ENCODE measurements around the gene NEU1.
"Not testable (repeated sequence)": the region's sequence is repeated elsewhere in the genome, so short reads cannot be mapped to it uniquely, and the experiment has no call there.

Gene NEU1

GRCh38 chr6:31817133-31817928 lies 45.3 kb downstream of the NEU1 start:
- Histone ChIP-seq H3K4me3 (replicated peaks; ENCODE audit: insufficient read depth, low read length) (peak overlapping the region; percentile 32; the same call in 1 of the 2 replicates), H3K27ac (replicated peaks) (peak overlapping the region; percentile 85)
- not testable (repeated sequence) for H3K27me3 ChIP-seq (ENCODE audit: insufficient read depth, poor library complexity, severe bottlenecking); DNase-seq (ENCODE audit: low read depth in 1 of 2, low spot score in 1 of 2)

- no peak within 1 kb of the TSS for H3K4me3 ChIP-seq (replicated peaks; ENCODE audit: insufficient read depth, low read length)
- DNase-seq (ENCODE audit: low read depth in 1 of 2, low spot score in 1 of 2) = no peak
- TF ChIP-seq POLR2AphosphoS5 (IDR thresholded peaks at IDR 0.05; ENCODE audit: low read depth) (no peak), GABPA (IDR thresholded peaks at IDR 0.05; ENCODE audit: low read depth) (no peak), REST (IDR thresholded peaks at IDR 0.05; ENCODE audit: insufficient replicate concordance, low read depth) (no peak), CTCF (IDR thresholded peaks at IDR 0.05; ENCODE audit: insufficient read depth, low read length) (no peak), SPI1 (IDR thresholded peaks at IDR 0.05; ENCODE audit: borderline replicate concordance, low read depth) (no peak)
- no peaks in the 10 kb centered on the region for H3K27me3 ChIP-seq (ENCODE audit: insufficient read depth, poor library complexity, severe bottlenecking)
- no peak within 1 kb of the TSS for H3K27ac ChIP-seq (replicated peaks)
Observed at GRCh38 chr6:31815025-31815838, 47.4 kb downstream of the NEU1 start, which contains the start of the genes HSPA1A and HSPA1L. Gene HSPA1A, plus strand, starts transcription at chr6:31815543. Its CDS starts 214 bp downstream, at chr6:31815757. Gene HSPA1L, minus strand, starts transcription at chr6:31815283. Its CDS starts 3,311 bp downstream, at chr6:31811972.

GRCh38 chr6:31814677-31815024 lies 48.0 kb downstream of the NEU1 start:
- H3K4me3 ChIP-seq (replicated peaks; ENCODE audit: insufficient read depth, low read length) = no peak overlapping the region
- TF ChIP-seq POLR2AphosphoS5 (IDR thresholded peaks at IDR 0.05; ENCODE audit: low read depth) (no peak), SPI1 (IDR thresholded peaks at IDR 0.05; ENCODE audit: borderline replicate concordance, low read depth) (no peak), GABPA (IDR thresholded peaks at IDR 0.05; ENCODE audit: low read depth) (no peak), CTCF (IDR thresholded peaks at IDR 0.05; ENCODE audit: insufficient read depth, low read length) (no peak), REST (IDR thresholded peaks at IDR 0.05; ENCODE audit: insufficient replicate concordance, low read depth) (no peak)
- DNase-seq (ENCODE audit: low read depth in 1 of 2, low spot score in 1 of 2) = peak in 1 of 2 experiments; percentile 26

GRCh38 chr6:31813465-31813849 lies 49.2 kb downstream of the NEU1 start:
- Histone ChIP-seq H3K27me3 (ENCODE audit: insufficient read depth, poor library complexity, severe bottlenecking) (no peaks in the 10 kb centered on the region), H3K27ac (replicated peaks) (peak overlapping the region; percentile 6), H3K4me3 (replicated peaks; ENCODE audit: insufficient read depth, low read length) (no peak overlapping the region)
- TF ChIP-seq SPI1 (IDR thresholded peaks at IDR 0.05; ENCODE audit: borderline replicate concordance, low read depth) = no peak
- TF ChIP-seq CTCF (IDR thresholded peaks at IDR 0.05; ENCODE audit: insufficient read depth, low read length) = no peak
- TF ChIP-seq REST (IDR thresholded peaks at IDR 0.05; ENCODE audit: insufficient replicate concordance, low read depth) = no peak
- no peak for TF ChIP-seq POLR2AphosphoS5 (IDR thresholded peaks at IDR 0.05; ENCODE audit: low read depth)
- no peak for TF ChIP-seq GABPA (IDR thresholded peaks at IDR 0.05; ENCODE audit: low read depth)
- DNase-seq (ENCODE audit: low read depth in 1 of 2, low spot score in 1 of 2) = no peak

More at GRCh38 chr6:31814677-31815024, 48.0 kb downstream of the NEU1 start:
- no peak overlapping the region for H3K27ac ChIP-seq (replicated peaks)
- H3K27me3 ChIP-seq (ENCODE audit: insufficient read depth, poor library complexity, severe bottlenecking) = no peaks in the 10 kb centered on the region

Measured in HL-60 (cell line).